Measurements from ENCODE around the gene CYTIP.

DNA sequence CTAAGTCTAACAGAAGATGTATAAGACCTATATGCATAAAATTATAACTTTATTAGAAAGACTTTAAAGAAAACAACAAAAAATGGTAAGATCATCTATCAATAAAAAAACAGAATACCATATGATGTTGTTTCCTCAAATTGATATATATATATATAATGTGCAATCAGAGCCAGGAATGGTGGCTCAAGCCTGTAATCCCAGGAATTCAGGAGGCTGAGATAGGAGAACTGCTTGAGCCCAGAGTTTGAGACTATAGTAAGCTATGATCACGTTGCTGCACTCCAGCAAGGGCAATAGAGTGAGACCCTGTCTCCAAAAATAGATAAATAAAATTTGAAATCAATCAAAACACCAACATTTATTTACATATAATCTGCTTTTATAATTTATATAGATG, 19.5 kb downstream of the CYTIP start:
- no peak for TF ChIP-seq EZH2 (IDR thresholded peaks at IDR 0.05)
- TF ChIP-seq POLR2AphosphoS5 (IDR thresholded peaks at IDR 0.05; ENCODE audit: borderline replicate concordance, low read depth, low read length): no peak
- no peak for TF ChIP-seq FOXP2 (optimal IDR thresholded peaks at IDR 0.05; ENCODE audit: control extremely low read depth, extremely low read length, insufficient read depth)

All from SK-N-MC (cell line).